22Rv1 (cell line): ENCODE data around the gene HIVEP2.

Experiments used
- ZFX ChIP-seq: fragments of 450-650 bp; IDR thresholded peaks from 2 replicates; pipeline ENCODE4 v1.6.1; 2017; ENCODE audit warnings: antibody characterized with exemption, borderline replicate concordance
- TF ChIP-seq, protein P1 (sequence below): fragments of 450-650 bp; IDR thresholded peaks from 2 replicates; pipeline ENCODE4 v1.5.1; 2017; ENCODE audit warnings: mild to moderate bottlenecking

DNA sequence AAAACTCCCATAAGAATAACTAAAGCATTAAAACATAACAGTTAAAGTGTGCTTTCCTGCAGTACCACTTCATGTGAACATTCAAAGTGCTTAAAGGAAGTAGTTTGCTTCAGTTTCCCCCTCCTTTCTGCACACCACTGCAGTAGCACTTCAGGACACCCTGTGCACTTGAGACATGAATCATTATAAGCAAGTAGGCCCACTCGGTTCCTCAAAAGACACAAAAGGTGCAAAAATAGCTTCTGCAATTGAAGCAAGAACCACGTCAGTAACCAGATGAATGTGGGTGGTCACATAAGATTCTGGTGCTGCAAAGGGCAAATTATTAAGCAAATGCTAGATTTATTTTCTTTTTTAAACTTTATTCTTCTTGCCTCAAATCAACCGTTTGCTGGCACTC, 160.6 kb downstream of the HIVEP2 start:
- TF ChIP-seq, protein P1, sequence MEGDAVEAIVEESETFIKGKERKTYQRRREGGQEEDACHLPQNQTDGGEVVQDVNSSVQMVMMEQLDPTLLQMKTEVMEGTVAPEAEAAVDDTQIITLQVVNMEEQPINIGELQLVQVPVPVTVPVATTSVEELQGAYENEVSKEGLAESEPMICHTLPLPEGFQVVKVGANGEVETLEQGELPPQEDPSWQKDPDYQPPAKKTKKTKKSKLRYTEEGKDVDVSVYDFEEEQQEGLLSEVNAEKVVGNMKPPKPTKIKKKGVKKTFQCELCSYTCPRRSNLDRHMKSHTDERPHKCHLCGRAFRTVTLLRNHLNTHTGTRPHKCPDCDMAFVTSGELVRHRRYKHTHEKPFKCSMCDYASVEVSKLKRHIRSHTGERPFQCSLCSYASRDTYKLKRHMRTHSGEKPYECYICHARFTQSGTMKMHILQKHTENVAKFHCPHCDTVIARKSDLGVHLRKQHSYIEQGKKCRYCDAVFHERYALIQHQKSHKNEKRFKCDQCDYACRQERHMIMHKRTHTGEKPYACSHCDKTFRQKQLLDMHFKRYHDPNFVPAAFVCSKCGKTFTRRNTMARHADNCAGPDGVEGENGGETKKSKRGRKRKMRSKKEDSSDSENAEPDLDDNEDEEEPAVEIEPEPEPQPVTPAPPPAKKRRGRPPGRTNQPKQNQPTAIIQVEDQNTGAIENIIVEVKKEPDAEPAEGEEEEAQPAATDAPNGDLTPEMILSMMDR = no peak
- no peak for TF ChIP-seq ZFX
